Neural cell (in vitro differentiated cells): ENCODE results near the gene IPO4. TPM values are rescaled to one million over a fixed set of nuclear protein-coding genes. Genes with fewer than 3 reads are reported as not detected.

Experiments used
- H2AFZ ChIP-seq: fragments of 200-600, 300-800 bp; sonication (generic), shearing (Covaris generic); 2 replicates; pipeline ENCODE4 v1.6.0; 2014; ENCODE audit warnings: low read depth, mild to moderate bottlenecking, antibody characterized with exemption, low read length, moderate library complexity
- H3F3A ChIP-seq: fragments of 200-600 bp; shearing (Covaris generic); 2 replicates; pipeline ENCODE4 v1.6.1; 2016; ENCODE audit warnings: mild to moderate bottlenecking, moderate library complexity, mixed read lengths, antibody characterized with exemption, low read length; ENCODE audit not compliant: insufficient read depth, poor library complexity, severe bottlenecking
- H3K27ac ChIP-seq: fragments of 200-600, 300-800 bp; sonication (generic), shearing (Covaris generic); 2 replicates; pipeline ENCODE4 v1.5.1; 2014; ENCODE audit warnings: mild to moderate bottlenecking, low read length, moderate library complexity
- H3K27me3 ChIP-seq: fragments of 300-800, 200-600 bp; sonication (generic), shearing (Covaris generic); 2 replicates; pipeline ENCODE4 v1.6.0; 2014; ENCODE audit warnings: mild to moderate bottlenecking, low read depth, low read length, moderate library complexity; ENCODE audit not compliant: insufficient read depth
- H3K36me3 ChIP-seq: fragments of 300-800, 200-600 bp; sonication (generic), shearing (Covaris generic); 2 replicates; pipeline ENCODE4 v1.5.1; 2014; ENCODE audit warnings: mild to moderate bottlenecking, antibody characterized with exemption, low read length, moderate library complexity; ENCODE audit not compliant: insufficient read depth
- H3K4me2 ChIP-seq: fragments of 300-800, 200-600 bp; sonication (generic), shearing (Covaris generic); 2 replicates; pipeline ENCODE4 v1.6.0; 2014; ENCODE audit warnings: mild to moderate bottlenecking, low read length
- H3K4me3 ChIP-seq: fragments of 300-800, 200-600 bp; sonication (generic), shearing (Covaris generic); 2 replicates; pipeline ENCODE4 v1.5.1; 2014; ENCODE audit warnings: mild to moderate bottlenecking, low read length, moderate library complexity
- H3K79me2 ChIP-seq: fragments of 200-600 bp; shearing (Covaris generic); replicated peaks from 2 replicates; pipeline ENCODE4 v1.6.0; 2014; ENCODE audit warnings: mild to moderate bottlenecking, low read length, moderate library complexity; ENCODE audit not compliant: insufficient read depth
- H3K9ac ChIP-seq: fragments of 300-800, 200-600 bp; sonication (generic), shearing (Covaris generic); 2 replicates; pipeline ENCODE4 v1.6.1; 2016; ENCODE audit warnings: mild to moderate bottlenecking, low read length, mixed read lengths
- H3K9me2 ChIP-seq: fragments of 200-600 bp; shearing (Covaris generic); 2 replicates; pipeline ENCODE4 v1.6.1; 2016; ENCODE audit warnings: mild to moderate bottlenecking, low read length, mixed read lengths; ENCODE audit not compliant: insufficient read depth
- H3K9me3 ChIP-seq: fragments of 200-600, 300-800 bp; sonication (generic), shearing (Covaris generic); 2 replicates; pipeline ENCODE4 v1.6.1; 2016; ENCODE audit warnings: mild to moderate bottlenecking, mixed run types, low read length, moderate library complexity, mixed read lengths
- H4K20me1 ChIP-seq: fragments of 200-600 bp; shearing (Covaris generic); 2 replicates; pipeline ENCODE4 v1.6.1; 2016; ENCODE audit warnings: mild to moderate bottlenecking, mixed run types; ENCODE audit not compliant: insufficient read depth
- EP300 ChIP-seq: fragments of 450-650 bp; conservative IDR thresholded peaks from 2 replicates; pipeline ENCODE4 v1.6.1; 2014; ENCODE audit warnings: antibody characterized with exemption, mild to moderate bottlenecking, moderate library complexity; ENCODE audit not compliant: poor library complexity, severe bottlenecking
- EZH2 ChIP-seq: fragments of 200-600, 300-800 bp; shearing (Covaris generic), sonication (generic); IDR thresholded peaks from 2 replicates; pipeline ENCODE4 v1.6.1; 2014; ENCODE audit warnings: antibody characterized with exemption, low read length, borderline replicate concordance, mild to moderate bottlenecking; ENCODE audit not compliant: insufficient read depth, poor library complexity, severe bottlenecking
- MXI1 ChIP-seq: fragments of 450-650 bp; conservative IDR thresholded peaks from 2 replicates; pipeline ENCODE4 v1.6.1; 2014; ENCODE audit warnings: antibody characterized with exemption, mild to moderate bottlenecking; ENCODE audit not compliant: poor library complexity, severe bottlenecking
- POLR2AphosphoS5 ChIP-seq: IDR thresholded peaks from 2 replicates; pipeline ENCODE4 v1.6.1; 2012
- RAD21 ChIP-seq: fragments of 450-650 bp; conservative IDR thresholded peaks from 2 replicates; pipeline ENCODE4 v1.6.1; 2014; ENCODE audit warnings: antibody characterized with exemption, mild to moderate bottlenecking, moderate library complexity
- SMC3 ChIP-seq: fragments of 450-650 bp; conservative IDR thresholded peaks from 2 replicates; pipeline ENCODE4 v1.6.1; 2014; ENCODE audit warnings: antibody characterized with exemption, mild to moderate bottlenecking, moderate library complexity; ENCODE audit not compliant: poor library complexity
- TAF1 ChIP-seq: IDR thresholded peaks from 2 replicates; pipeline ENCODE4 v1.6.1; 2012; ENCODE audit warnings: low read depth
- polyA plus RNA-seq: library from polyadenylated mRNA; depleted of rRNA; stranded (reverse); fragments of >200 nt; gene quantifications from 2 replicates; pipeline ENCODE4 v1.2.3, GENCODE V29; 2014
- TF ChIP-seq, protein P1 (sequence below): fragments of 450-650 bp; IDR thresholded peaks from 2 replicates; pipeline ENCODE4 v1.5.1; 2014; ENCODE audit warnings: antibody characterized with exemption, mild to moderate bottlenecking, moderate library complexity; ENCODE audit not compliant: poor library complexity, severe bottlenecking
- TF ChIP-seq, protein P2 (sequence below): IDR thresholded peaks from 2 replicates; pipeline ENCODE4 v1.6.1; 2012; ENCODE audit warnings: borderline replicate concordance

Gene IPO4
- polyA plus RNA-seq, 1 donor from 2014 or later, result 9.2 TPM

DNA sequence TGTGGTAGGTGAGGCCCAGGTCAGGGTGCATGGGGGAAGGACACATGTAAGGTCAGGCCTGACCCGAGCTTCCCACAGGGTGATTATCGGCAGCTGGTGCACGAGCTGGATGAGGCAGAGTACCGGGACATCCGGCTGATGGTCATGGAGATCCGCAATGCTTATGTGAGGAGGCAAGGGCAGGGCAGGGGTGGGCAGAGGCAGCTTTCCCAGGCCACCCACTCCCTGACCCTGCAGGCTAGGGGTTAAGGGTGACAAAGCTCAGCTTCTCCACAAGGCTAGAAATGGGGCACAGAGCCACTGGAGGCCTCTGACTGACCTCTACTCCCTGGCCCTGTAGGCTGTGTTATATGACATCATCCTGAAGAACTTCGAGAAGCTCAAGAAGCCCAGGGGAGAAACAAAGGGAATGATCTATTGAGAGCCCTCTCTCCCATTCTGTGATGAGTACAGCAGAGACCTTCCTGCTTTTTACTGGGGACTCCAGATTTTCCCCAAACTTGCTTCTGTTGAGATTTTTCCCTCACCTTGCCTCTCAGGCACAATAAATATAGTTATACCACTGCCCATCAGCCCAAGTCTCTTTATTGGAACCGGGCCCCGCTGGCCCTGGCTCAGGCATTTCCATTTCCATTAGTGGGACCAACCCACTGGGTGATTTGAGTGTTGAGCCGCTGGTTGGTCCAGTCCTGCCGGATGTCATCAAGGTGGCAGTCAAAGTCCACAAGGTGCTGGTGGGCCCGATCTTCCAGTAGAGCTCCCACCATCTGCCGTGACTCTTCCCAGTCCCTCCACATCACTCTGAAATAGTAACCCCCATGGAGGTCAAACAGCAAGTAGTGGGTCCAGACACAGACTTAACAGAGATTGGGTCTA, 50.0 kb downstream of the IPO4 start:
- peaks cover 11% of the 10 kb centered on the region for H3F3A ChIP-seq
- H3K9ac ChIP-seq, result no peak overlapping the region
- no peak overlapping the region for H3K4me2 ChIP-seq
- no peak overlapping the region for H2AFZ ChIP-seq
- no peaks in the 10 kb centered on the region for H3K27me3 ChIP-seq
- H3K9me2 ChIP-seq, result no peaks in the 10 kb centered on the region
- no peaks in the 10 kb centered on the region for H3K9me3 ChIP-seq
- peak overlapping the region; percentile 90 for H3K4me3 ChIP-seq
- H3K27ac ChIP-seq, result no peak overlapping the region
- no peak for TF ChIP-seq SMC3
- TF ChIP-seq, protein P1, sequence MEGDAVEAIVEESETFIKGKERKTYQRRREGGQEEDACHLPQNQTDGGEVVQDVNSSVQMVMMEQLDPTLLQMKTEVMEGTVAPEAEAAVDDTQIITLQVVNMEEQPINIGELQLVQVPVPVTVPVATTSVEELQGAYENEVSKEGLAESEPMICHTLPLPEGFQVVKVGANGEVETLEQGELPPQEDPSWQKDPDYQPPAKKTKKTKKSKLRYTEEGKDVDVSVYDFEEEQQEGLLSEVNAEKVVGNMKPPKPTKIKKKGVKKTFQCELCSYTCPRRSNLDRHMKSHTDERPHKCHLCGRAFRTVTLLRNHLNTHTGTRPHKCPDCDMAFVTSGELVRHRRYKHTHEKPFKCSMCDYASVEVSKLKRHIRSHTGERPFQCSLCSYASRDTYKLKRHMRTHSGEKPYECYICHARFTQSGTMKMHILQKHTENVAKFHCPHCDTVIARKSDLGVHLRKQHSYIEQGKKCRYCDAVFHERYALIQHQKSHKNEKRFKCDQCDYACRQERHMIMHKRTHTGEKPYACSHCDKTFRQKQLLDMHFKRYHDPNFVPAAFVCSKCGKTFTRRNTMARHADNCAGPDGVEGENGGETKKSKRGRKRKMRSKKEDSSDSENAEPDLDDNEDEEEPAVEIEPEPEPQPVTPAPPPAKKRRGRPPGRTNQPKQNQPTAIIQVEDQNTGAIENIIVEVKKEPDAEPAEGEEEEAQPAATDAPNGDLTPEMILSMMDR, result no peak
- no peak for TF ChIP-seq POLR2AphosphoS5
- TF ChIP-seq MXI1, result no peak
- no peak for TF ChIP-seq TAF1
- TF ChIP-seq RAD21, result no peak
- TF ChIP-seq EP300, result no peak
- no peak for TF ChIP-seq EZH2
- TF ChIP-seq, protein P2, sequence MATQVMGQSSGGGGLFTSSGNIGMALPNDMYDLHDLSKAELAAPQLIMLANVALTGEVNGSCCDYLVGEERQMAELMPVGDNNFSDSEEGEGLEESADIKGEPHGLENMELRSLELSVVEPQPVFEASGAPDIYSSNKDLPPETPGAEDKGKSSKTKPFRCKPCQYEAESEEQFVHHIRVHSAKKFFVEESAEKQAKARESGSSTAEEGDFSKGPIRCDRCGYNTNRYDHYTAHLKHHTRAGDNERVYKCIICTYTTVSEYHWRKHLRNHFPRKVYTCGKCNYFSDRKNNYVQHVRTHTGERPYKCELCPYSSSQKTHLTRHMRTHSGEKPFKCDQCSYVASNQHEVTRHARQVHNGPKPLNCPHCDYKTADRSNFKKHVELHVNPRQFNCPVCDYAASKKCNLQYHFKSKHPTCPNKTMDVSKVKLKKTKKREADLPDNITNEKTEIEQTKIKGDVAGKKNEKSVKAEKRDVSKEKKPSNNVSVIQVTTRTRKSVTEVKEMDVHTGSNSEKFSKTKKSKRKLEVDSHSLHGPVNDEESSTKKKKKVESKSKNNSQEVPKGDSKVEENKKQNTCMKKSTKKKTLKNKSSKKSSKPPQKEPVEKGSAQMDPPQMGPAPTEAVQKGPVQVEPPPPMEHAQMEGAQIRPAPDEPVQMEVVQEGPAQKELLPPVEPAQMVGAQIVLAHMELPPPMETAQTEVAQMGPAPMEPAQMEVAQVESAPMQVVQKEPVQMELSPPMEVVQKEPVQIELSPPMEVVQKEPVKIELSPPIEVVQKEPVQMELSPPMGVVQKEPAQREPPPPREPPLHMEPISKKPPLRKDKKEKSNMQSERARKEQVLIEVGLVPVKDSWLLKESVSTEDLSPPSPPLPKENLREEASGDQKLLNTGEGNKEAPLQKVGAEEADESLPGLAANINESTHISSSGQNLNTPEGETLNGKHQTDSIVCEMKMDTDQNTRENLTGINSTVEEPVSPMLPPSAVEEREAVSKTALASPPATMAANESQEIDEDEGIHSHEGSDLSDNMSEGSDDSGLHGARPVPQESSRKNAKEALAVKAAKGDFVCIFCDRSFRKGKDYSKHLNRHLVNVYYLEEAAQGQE, result no peak
- no peaks in the 10 kb centered on the region for H4K20me1 ChIP-seq
- H3K36me3 ChIP-seq, result no peaks in the 10 kb centered on the region
- H3K79me2 ChIP-seq, result peaks cover 10% of the 10 kb centered on the region

DNA sequence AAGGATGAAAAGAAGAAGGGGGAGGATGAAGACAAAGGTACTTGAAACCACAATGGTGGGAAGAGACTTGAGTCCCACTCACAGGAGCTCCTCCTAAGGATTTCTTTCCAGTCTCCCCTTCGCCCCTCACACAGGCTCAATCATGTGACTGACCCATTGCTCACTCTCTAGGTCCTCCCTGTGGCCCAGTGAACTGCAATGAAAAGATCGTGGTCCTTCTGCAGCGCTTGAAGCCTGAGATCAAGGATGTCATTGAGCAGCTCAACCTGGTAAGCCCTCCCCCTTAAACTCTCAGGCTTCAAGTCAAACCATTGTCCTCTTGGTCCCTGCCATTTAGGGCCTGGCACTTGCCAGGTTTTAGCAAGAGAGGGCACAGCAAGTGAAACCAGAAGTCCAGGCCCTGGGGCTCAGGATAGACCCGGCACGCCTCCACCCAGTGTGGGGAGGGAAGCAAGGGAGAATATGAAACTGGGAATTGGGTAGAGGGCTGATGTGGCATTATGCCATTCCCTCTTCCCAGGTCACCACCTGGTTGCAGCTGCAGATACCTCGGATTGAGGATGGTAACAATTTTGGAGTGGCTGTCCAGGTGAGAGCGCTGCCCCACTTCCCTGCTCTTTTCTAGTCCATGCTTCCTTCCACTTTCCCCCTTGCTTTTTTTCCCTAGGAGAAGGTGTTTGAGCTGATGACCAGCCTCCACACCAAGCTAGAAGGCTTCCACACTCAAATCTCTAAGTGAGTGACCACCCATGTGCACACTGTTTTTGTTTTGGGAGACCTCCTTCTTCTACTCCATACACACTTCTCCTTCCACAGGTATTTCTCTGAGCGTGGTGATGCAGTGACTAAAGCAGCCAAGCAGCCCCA, 50.9 kb downstream of the IPO4 start:
- Histone ChIP-seq H4K20me1 (no peaks in the 10 kb centered on the region), H3K4me3 (no peak overlapping the region), H3K27me3 (no peaks in the 10 kb centered on the region), H3K27ac (no peak overlapping the region), H3K9ac (no peak overlapping the region), H3K9me2 (no peaks in the 10 kb centered on the region), H3K36me3 (no peaks in the 10 kb centered on the region), H3F3A (peaks cover 11% of the 10 kb centered on the region), H3K9me3 (no peaks in the 10 kb centered on the region), H3K4me2 (no peak overlapping the region), H3K79me2 (peaks cover 10% of the 10 kb centered on the region), H2AFZ (no peak overlapping the region)
- no peak for TF ChIP-seq SMC3
- TF ChIP-seq MXI1, result no peak
- TF ChIP-seq, protein P1, result no peak
- TF ChIP-seq, protein P2, result no peak
